Activated CD8-positive, alpha-beta T cell treated with anti-CD3 and anti-CD28 coated beads for 36 hours (primary cell): ENCODE measurements around the gene LRP1. TPM values are rescaled to one million over a fixed set of nuclear protein-coding genes. Genes with fewer than 3 reads are reported as not detected.

Experiments used
- ATAC-seq: fragments of 200-7000 bp; cut with Tn5 transposase; one replicate; pipeline ENCODE4 v1.10.0; 2021; ENCODE audit warnings: mild to moderate bottlenecking, moderate library complexity
- CTCF ChIA-PET: fragments of 350-600 bp; sonication (Branson Sonifier 250); formaldehyde crosslinking; loops from one replicate; lab custom pipeline; 2021; ENCODE audit warnings: antibody characterized with exemption; lab: Charles Lee
- POLR2A ChIA-PET: fragments of 350-600 bp; sonication (Branson Sonifier 250); formaldehyde crosslinking; loops from one replicate; lab custom pipeline; 2021; ENCODE audit warnings: antibody characterized with exemption; lab: Charles Lee
- DNase-seq: peaks from one replicate; pipeline ENCODE4 v3.0.0-alpha.2; 2020
- H3K27ac Mint-ChIP-seq: one replicate; pipeline ENCODE4 v1.8.0; 2021; ENCODE audit warnings: mild to moderate bottlenecking, mixed read lengths
- H3K27me3 Mint-ChIP-seq: one replicate; pipeline ENCODE4 v1.8.0; 2021; ENCODE audit warnings: mixed read lengths
- H3K36me3 Mint-ChIP-seq: one replicate; pipeline ENCODE4 v1.8.0; 2021; ENCODE audit warnings: low read depth, mixed read lengths
- H3K4me1 Mint-ChIP-seq: one replicate; pipeline ENCODE4 v1.8.0; 2021; ENCODE audit warnings: low read depth, mixed read lengths
- H3K4me3 Mint-ChIP-seq: one replicate; pipeline ENCODE4 v1.8.0; 2021; ENCODE audit warnings: mild to moderate bottlenecking, moderate library complexity, mixed read lengths
- H3K9me3 Mint-ChIP-seq: one replicate; pipeline ENCODE4 v1.8.0; 2021; ENCODE audit warnings: mixed read lengths
- intact Hi-C: fragments of 100-400 bp; cut with micrococcal nuclease; formaldehyde crosslinking; loops from one replicate; pipeline ENCODE4 v1.10.0; 2022
- total RNA-seq, 2 experiments: library from RNA; stranded (reverse); gene quantifications; one replicate each; pipeline ENCODE4 v1.2.3, GENCODE V29; 2021
- TF ChIP-seq, protein P1 (sequence below): fragments of 200-600 bp; IDR thresholded peaks from one replicate; pipeline ENCODE4 v1.8.0; 2022; ENCODE audit warnings: antibody characterized with exemption, mild to moderate bottlenecking

The LRP1 gene
- total RNA-seq, 2 experiments from 2014 or later = 1.5 to 1.9 TPM

DNA sequence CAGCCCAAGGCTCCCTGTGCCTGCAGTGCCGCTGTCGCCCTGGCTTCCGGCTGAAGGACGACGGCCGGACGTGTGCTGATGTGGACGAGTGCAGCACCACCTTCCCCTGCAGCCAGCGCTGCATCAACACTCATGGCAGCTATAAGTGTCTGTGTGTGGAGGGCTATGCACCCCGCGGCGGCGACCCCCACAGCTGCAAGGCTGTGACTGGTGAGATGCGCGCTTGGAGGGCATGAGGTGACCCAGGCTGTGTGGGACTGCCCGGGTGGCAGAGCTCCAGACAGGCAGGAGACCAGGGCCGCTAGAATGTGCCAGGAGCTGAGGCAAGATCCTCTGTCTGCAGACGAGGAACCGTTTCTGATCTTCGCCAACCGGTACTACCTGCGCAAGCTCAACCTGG, 68.7 kb downstream of the LRP1 start:
- intact Hi-C loops = no loop called here
- no peak overlapping the region for H3K4me3 Mint-ChIP-seq
- no peaks in the 10 kb centered on the region for H3K4me1 Mint-ChIP-seq
- no peak for DNase-seq
- H3K9me3 Mint-ChIP-seq = no peaks in the 10 kb centered on the region
- CTCF ChIA-PET = interaction anchor here (1.3 to 1.5 kb wide), 2 partner anchors 14 to 73 kb away, joined by 3 to 4 read pairs; no protein-coding TSS in a partner anchor
- no peak for ATAC-seq
- POLR2A ChIA-PET = interaction anchor here (1.3 kb wide), 1 partner anchor 9 kb away, joined by 3 read pairs; no protein-coding TSS in a partner anchor
- H3K27me3 Mint-ChIP-seq = no peaks in the 10 kb centered on the region
- TF ChIP-seq, protein P1, sequence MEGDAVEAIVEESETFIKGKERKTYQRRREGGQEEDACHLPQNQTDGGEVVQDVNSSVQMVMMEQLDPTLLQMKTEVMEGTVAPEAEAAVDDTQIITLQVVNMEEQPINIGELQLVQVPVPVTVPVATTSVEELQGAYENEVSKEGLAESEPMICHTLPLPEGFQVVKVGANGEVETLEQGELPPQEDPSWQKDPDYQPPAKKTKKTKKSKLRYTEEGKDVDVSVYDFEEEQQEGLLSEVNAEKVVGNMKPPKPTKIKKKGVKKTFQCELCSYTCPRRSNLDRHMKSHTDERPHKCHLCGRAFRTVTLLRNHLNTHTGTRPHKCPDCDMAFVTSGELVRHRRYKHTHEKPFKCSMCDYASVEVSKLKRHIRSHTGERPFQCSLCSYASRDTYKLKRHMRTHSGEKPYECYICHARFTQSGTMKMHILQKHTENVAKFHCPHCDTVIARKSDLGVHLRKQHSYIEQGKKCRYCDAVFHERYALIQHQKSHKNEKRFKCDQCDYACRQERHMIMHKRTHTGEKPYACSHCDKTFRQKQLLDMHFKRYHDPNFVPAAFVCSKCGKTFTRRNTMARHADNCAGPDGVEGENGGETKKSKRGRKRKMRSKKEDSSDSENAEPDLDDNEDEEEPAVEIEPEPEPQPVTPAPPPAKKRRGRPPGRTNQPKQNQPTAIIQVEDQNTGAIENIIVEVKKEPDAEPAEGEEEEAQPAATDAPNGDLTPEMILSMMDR = no peak
- no peak overlapping the region for H3K27ac Mint-ChIP-seq
- H3K36me3 Mint-ChIP-seq = no peaks in the 10 kb centered on the region

DNA sequence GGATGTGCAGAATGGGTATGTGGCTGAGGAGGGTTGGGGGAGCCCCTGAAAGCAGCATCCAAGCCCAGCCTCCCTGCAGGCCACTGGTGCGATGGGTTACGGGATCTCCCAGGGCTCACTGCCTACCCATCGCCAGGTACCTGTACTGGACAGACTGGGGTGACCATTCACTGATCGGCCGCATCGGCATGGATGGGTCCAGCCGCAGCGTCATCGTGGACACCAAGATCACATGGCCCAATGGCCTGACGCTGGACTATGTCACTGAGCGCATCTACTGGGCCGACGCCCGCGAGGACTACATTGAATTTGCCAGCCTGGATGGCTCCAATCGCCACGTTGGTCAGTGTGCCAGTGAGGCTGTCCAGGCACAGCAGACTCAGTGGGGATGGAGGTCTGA, 70.0 kb downstream of the LRP1 start:
- no peak overlapping the region for H3K4me3 Mint-ChIP-seq
- H3K27me3 Mint-ChIP-seq = no peaks in the 10 kb centered on the region
- no peaks in the 10 kb centered on the region for H3K9me3 Mint-ChIP-seq
- CTCF ChIA-PET = interaction anchor here (1.0 to 2.4 kb wide), 4 partner anchors 15 to 75 kb away, joined by 3 to 5 read pairs (median 4); no protein-coding TSS in a partner anchor
- no peaks in the 10 kb centered on the region for H3K4me1 Mint-ChIP-seq
- POLR2A ChIA-PET = interaction anchor here (0.7 kb wide), 1 partner anchor 16 kb away, joined by 3 read pairs; no protein-coding TSS in a partner anchor
- no peaks in the 10 kb centered on the region for H3K36me3 Mint-ChIP-seq
- no peak for ATAC-seq
- intact Hi-C loops = no loop called here
- DNase-seq = no peak
- H3K27ac Mint-ChIP-seq = no peak overlapping the region
- TF ChIP-seq, protein P1 = no peak

DNA sequence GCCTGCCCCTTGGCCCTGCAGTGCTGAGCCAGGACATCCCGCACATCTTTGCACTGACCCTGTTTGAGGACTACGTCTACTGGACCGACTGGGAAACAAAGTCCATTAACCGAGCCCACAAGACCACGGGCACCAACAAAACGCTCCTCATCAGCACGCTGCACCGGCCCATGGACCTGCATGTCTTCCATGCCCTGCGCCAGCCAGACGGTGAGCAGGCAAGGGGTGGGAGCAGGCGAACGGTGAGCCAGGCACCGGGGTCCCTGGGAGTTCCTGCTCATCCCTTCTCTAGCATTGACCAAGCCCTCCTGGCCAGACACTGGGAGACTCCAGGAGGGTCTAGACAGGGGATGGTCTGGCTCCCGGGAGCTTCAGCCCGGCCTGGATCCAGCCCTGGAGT, 70.9 kb downstream of the LRP1 start:
- ChIA-PET CTCF (interaction anchor here (1.0 to 2.4 kb wide), 4 partner anchors 14 to 212 kb away, joined by 3 to 5 read pairs (median 4); no protein-coding TSS in a partner anchor), POLR2A (interaction anchor here (0.7 kb wide), 1 partner anchor 16 kb away, joined by 3 read pairs; no protein-coding TSS in a partner anchor)
- Mint-ChIP-seq H3K4me3 (no peak overlapping the region), H3K27me3 (no peaks in the 10 kb centered on the region), H3K36me3 (no peaks in the 10 kb centered on the region), H3K9me3 (no peaks in the 10 kb centered on the region), H3K27ac (no peak overlapping the region), H3K4me1 (no peaks in the 10 kb centered on the region)
- ATAC-seq (no peak), DNase-seq (no peak)
- intact Hi-C loops = no loop called here
- TF ChIP-seq, protein P1 = no peak

DNA sequence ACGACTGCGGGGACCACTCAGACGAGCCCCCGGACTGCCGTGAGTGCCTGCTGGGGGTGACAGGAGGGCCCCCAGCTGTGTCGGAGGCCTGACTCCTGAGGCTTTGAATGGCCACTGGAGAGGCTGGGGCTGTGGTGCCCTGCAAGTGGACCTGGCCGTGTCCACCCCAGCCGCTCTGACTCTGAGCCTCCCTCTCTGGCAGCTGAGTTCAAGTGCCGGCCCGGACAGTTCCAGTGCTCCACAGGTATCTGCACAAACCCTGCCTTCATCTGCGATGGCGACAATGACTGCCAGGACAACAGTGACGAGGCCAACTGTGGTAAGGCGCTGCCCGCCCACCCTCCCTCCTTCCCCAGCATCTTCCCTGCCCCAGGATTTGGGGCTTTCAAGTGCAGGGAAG, 72.2 kb downstream of the LRP1 start:
- Mint-ChIP-seq H3K9me3 (no peaks in the 10 kb centered on the region), H3K36me3 (no peaks in the 10 kb centered on the region), H3K4me1 (no peaks in the 10 kb centered on the region), H3K27me3 (no peaks in the 10 kb centered on the region), H3K4me3 (no peak overlapping the region), H3K27ac (no peak overlapping the region)
- CTCF ChIA-PET = no interaction called here
- POLR2A ChIA-PET = no interaction called here
- TF ChIP-seq, protein P1 = no peak
- intact Hi-C loops = no loop called here
- DNase-seq = no peak
- no peak for ATAC-seq

DNA sequence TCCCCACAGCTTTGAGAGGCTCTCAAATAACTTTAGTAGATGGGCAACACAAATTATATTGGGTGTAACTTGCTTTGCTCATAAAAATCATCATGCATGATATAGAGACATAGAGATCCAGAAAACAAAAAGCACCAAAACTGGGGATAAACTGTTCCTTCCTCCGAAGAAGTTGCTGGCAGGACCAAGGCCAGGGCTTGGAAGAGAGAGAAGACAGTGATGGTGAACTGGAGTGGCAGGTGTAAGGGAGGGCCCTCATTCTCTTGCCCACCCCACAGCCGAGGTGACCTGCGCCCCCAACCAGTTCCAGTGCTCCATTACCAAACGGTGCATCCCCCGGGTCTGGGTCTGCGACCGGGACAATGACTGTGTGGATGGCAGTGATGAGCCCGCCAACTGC, 72.9 kb downstream of the LRP1 start:
- POLR2A ChIA-PET = no interaction called here
- Mint-ChIP-seq H3K4me1 (no peaks in the 10 kb centered on the region), H3K27ac (no peak overlapping the region), H3K4me3 (no peak overlapping the region), H3K36me3 (no peaks in the 10 kb centered on the region), H3K9me3 (no peaks in the 10 kb centered on the region), H3K27me3 (no peaks in the 10 kb centered on the region)
- ATAC-seq (no peak), DNase-seq (no peak)
- CTCF ChIA-PET = interaction anchor here (1.1 kb wide), 1 partner anchor 19 kb away, joined by 3 read pairs; no protein-coding TSS in a partner anchor
- TF ChIP-seq, protein P1 = no peak
- intact Hi-C loops = no loop called here
